Peyer's patch (tissue), 4 donors: Measurements from ENCODE around the gene FAM167B. TPM values are rescaled to one million over a fixed set of nuclear protein-coding genes. Genes with fewer than 3 reads are reported as not detected.
A peak's percentile ranks its signal among the peaks of the same experiment; 100 is the strongest.

Experiments used
- DNase-seq, 3 donors: peaks; one replicate each; pipeline ENCODE4 v3.0.0-alpha.2; 2017 to 2019
- H3K27ac ChIP-seq, 4 donors: fragments of 200-600 bp; sonication (generic); one replicate each; pipeline ENCODE4 v1.5.1; 2016 to 2019
- H3K27me3 ChIP-seq, 2 donors: fragments of 200-600 bp; sonication (generic); one replicate each; pipeline ENCODE4 v1.5.1; 2019
- H3K36me3 ChIP-seq, 3 donors: fragments of 200-600 bp; sonication (generic); one replicate each; pipeline ENCODE4 v1.5.1; 2016 to 2019
- H3K4me1 ChIP-seq, 4 donors: fragments of 200-600 bp; sonication (generic); one replicate each; pipeline ENCODE4 v1.5.1; 2016 to 2019
- H3K4me3 ChIP-seq, 4 donors: fragments of 200-600 bp; sonication (generic); 1 replicate in 3 of 4; 2 replicates in 1 of 4; pipeline ENCODE4 v1.5.1; 2016 to 2019; ENCODE audit warnings: mild to moderate bottlenecking in 1 of 4
- H3K9me3 ChIP-seq, 4 donors: fragments of 200-600 bp; sonication (generic); one replicate each; pipeline ENCODE4 v1.5.1; 2016 to 2019; ENCODE audit warnings: mild to moderate bottlenecking in 1 of 4
- POLR2A ChIP-seq, 2 donors: fragments of 450-650 bp; IDR thresholded peaks; one replicate each; pipeline ENCODE4 v1.5.1; 2017; ENCODE audit warnings: antibody characterized with exemption in 2 of 2, mild to moderate bottlenecking in 2 of 2, moderate library complexity in 2 of 2
- total RNA-seq, 4 donors: library from RNA; depleted of rRNA; stranded (reverse); fragments of >200 nt; gene quantifications; one replicate each; pipeline ENCODE4 v1.1.0, GENCODE V29; 2016
- TF ChIP-seq, protein P1 (sequence below), 6 experiments: fragments of 450-650 bp in 4 of 6; fragments of 200-600 bp in 2 of 6; sonication (generic) in 1 of 6; IDR thresholded peaks; one replicate each; pipeline ENCODE4 v1.5.1; 2017 to 2019; ENCODE audit warnings: antibody characterized with exemption in 6 of 6, mild to moderate bottlenecking in 3 of 6, moderate library complexity in 1 of 6

The FAM167B gene
- 1 to 10 TPM in 2 of 4 donors, not detected in 2; 4.1 to 5.1 TPM for total RNA-seq

DNA sequence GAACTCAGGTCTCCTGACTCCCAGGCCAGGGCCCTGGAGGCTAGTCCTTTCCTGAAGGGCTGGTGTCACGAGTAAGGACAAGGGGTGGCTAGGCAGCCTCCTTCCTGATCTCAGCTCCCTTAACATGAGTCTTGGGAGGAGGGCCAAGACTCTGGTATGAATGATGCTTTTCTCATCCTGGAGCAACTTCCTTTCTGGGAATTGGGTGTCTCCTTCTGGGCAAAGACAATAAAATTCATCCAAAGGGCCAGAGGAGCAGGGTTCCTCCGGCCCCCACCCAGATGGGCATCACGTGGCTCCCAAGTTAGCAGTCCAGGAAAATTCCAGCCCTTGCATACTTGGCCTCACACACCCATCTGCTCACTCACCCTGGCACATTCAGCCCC lies at the start of gene FAM167B:
Gene FAM167B, plus strand, starts transcription at position 335 of the 386 bp plus-strand sequence. CDS start 200 bp downstream, outside the sequence.
- Histone ChIP-seq H3K9me3 (no peaks in the 10 kb centered on the region), H3K27me3 (no peaks in the 10 kb centered on the region), H3K4me3 (no peak within 1 kb of the TSS), H3K4me1 (peaks cover 0 to 43% (median 22%) of the 10 kb centered on the region in 4 donors), H3K27ac (peak within 1 kb of the TSS; percentile 66 to 94 (median 85)), H3K36me3 (no peaks in the 10 kb centered on the region)
- no peak for DNase-seq
- TF ChIP-seq, protein P1, sequence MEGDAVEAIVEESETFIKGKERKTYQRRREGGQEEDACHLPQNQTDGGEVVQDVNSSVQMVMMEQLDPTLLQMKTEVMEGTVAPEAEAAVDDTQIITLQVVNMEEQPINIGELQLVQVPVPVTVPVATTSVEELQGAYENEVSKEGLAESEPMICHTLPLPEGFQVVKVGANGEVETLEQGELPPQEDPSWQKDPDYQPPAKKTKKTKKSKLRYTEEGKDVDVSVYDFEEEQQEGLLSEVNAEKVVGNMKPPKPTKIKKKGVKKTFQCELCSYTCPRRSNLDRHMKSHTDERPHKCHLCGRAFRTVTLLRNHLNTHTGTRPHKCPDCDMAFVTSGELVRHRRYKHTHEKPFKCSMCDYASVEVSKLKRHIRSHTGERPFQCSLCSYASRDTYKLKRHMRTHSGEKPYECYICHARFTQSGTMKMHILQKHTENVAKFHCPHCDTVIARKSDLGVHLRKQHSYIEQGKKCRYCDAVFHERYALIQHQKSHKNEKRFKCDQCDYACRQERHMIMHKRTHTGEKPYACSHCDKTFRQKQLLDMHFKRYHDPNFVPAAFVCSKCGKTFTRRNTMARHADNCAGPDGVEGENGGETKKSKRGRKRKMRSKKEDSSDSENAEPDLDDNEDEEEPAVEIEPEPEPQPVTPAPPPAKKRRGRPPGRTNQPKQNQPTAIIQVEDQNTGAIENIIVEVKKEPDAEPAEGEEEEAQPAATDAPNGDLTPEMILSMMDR (IDR thresholded peaks at IDR 0.05): no peak
- TF ChIP-seq POLR2A (IDR thresholded peaks at IDR 0.05): no peak

DNA sequence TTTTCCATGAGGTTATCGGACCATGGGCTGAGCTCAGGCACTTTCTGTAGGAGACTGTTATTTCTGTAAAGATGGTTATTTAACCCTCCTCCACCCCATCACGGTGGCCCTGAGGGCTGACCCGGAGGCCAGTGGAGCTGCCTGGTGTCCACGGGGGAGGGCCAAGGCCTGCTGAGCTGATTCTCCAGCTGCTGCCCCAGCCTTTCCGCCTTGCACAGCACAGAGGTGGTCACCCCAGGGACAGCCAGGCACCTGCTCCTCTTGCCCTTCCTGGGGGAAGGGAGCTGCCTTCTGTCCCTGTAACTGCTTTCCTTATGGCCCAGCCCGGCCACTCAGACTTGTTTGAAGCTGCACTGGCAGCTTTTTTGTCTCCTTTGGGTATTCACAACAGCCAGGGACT lies 49.2 kb upstream of the FAM167B start:
- no peaks in the 10 kb centered on the region for H3K9me3 ChIP-seq
- no peaks in the 10 kb centered on the region for H3K27me3 ChIP-seq
- TF ChIP-seq, protein P1 (IDR thresholded peaks at IDR 0.05): no peak
- no peak for TF ChIP-seq POLR2A (IDR thresholded peaks at IDR 0.05)
- H3K4me1 ChIP-seq: peaks cover 0 to 26% (median 6%) of the 10 kb centered on the region in 4 donors
- H3K4me3 ChIP-seq: no peak overlapping the region
- DNase-seq: no peak
- no peak overlapping the region for H3K27ac ChIP-seq
- peaks cover 0 to 55% (median 0%) of the 10 kb centered on the region in 3 donors for H3K36me3 ChIP-seq

DNA sequence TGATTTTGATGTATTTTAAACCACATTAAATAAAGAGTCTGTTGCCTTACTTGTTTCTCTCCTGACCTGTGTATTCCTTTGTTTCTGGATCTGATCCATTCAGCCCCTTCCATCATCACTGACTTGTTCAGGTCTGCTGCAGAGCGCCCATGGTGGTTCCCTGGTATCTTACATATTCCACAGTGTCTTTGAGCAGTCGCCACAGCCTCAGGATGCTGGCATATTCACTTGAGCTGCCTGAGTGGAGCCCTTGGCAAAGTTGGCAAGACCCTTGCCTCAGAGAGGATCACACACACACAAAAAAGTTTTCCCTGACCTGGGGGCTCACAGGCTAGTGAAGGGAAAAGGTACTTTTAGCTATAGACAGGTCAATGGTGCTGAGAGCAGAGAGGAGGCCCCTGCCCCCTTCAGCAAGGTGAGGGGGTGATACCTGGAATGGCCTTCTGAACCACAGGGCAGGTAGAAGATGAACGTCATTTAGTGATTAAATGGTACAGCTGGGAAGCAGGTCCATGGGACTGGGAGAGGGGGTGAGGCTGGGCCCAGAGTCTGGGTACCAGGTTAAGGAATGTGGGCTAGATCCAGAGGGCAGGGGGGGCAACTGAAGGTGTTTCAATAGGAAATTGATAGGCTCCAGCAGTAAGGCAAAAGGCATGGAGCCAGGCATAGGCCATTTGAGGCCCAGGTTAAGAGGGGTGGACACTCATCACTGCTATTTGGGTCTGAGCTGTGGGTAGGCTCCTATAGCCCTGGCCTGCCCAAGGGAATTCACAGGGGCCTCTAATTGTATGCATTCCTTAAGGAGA lies 48.6 kb upstream of the FAM167B start:
- DNase-seq: no peak
- Histone ChIP-seq H3K27me3 (no peaks in the 10 kb centered on the region), H3K36me3 (peaks cover 0 to 49% (median 0%) of the 10 kb centered on the region in 3 donors), H3K4me3 (no peak overlapping the region), H3K4me1 (peaks cover 0 to 26% (median 6%) of the 10 kb centered on the region in 4 donors), H3K9me3 (no peaks in the 10 kb centered on the region), H3K27ac (no peak overlapping the region)
- TF ChIP-seq POLR2A (IDR thresholded peaks at IDR 0.05): no peak
- TF ChIP-seq, protein P1 (IDR thresholded peaks at IDR 0.05): no peak

DNA sequence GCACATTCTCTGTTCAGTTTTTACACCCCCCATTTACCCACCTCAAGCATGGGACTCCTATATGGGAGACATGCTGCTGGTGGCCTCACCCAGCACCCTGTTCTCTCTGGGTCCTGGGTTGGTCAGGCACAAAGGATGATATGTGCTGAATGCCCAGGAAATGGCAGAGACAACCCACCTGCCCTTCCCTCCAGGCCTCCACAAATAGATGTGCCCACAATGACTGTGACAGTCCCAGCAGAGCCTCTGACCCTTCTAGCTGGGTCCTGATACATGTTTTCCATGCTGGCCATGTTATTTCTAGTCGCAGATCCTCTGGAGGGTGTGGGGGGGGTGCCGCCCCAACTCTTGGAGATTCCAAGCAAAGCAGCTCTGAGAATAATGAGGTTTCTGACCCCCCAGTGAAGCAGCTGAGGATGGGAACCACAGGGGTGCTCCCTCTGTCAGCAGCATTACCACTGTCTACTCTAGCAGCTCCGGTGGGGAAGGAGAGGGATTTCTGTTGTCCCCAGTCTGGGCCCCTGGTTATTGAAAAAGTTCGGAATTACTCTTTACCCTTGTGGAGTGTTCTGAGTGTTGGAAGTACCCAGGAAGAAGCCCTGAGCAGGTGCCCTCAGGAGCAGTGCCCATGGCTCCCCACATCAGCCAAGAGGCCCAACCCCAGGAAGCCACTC lies 47.8 kb upstream of the FAM167B start:
- Histone ChIP-seq H3K4me3 (no peak overlapping the region), H3K27me3 (no peaks in the 10 kb centered on the region), H3K27ac (peak overlapping the region in 2 of 4 donors; percentile 73 to 76), H3K9me3 (no peaks in the 10 kb centered on the region), H3K4me1 (peaks cover 0 to 26% (median 6%) of the 10 kb centered on the region in 4 donors), H3K36me3 (peaks cover 0 to 41% (median 0%) of the 10 kb centered on the region in 3 donors)
- no peak for DNase-seq
- no peak for TF ChIP-seq POLR2A (IDR thresholded peaks at IDR 0.05)
- TF ChIP-seq, protein P1 (IDR thresholded peaks at IDR 0.05): no peak

DNA sequence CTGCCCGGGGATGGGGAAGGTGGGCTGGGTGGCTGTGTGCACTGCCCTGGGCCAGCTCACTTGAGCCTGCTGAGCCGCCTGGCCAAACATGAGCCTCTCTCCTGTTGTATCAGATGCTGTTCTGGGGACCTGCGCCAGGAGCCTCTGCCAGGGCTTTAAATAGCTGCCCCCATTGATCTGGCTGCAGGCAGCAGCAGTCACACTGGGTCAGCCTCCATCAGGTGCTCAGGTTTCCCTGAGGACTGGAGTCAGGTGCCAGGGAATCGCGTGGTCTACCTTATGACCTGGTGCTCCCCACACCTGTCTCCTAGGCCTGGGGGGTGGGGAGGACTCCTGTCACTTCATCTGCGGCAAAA lies 47.3 kb upstream of the FAM167B start:
- Histone ChIP-seq H3K27me3 (no peaks in the 10 kb centered on the region), H3K36me3 (peaks cover 0 to 36% (median 0%) of the 10 kb centered on the region in 3 donors), H3K4me3 (peak overlapping the region in 1 of 4 donors; percentile 73), H3K4me1 (peaks cover 0 to 26% (median 6%) of the 10 kb centered on the region in 4 donors), H3K9me3 (no peaks in the 10 kb centered on the region), H3K27ac (peak overlapping the region; percentile 45 to 78 (median 74))
- TF ChIP-seq, protein P1 (IDR thresholded peaks at IDR 0.05): no peak
- TF ChIP-seq POLR2A (IDR thresholded peaks at IDR 0.05): no peak
- no peak for DNase-seq
